Fibroblast of mammary gland (primary cell): ENCODE data around the gene LANCL3.

Experiments
- DNase-seq: peaks from one replicate; pipeline ENCODE4 v3.0.0-alpha.2; 2010; ENCODE audit warnings: low read depth
- H3K4me3 ChIP-seq: 2 replicates; pipeline ENCODE4 v1.5.1; 2011; ENCODE audit warnings: low read depth, mild to moderate bottlenecking, low read length, moderate library complexity; ENCODE audit not compliant: control insufficient read depth
- CTCF ChIP-seq: conservative IDR thresholded peaks from 2 replicates; pipeline ENCODE4 v1.5.1; 2011; ENCODE audit warnings: low read depth, low read length, inconsistent platforms; ENCODE audit not compliant: control insufficient read depth, insufficient read depth

Gene LANCL3

GRCh38 chrX:37676811-37677210, 105.3 kb downstream of the LANCL3 start:
- TF ChIP-seq CTCF, result no peak
- no peak overlapping the region for H3K4me3 ChIP-seq
- no peak for DNase-seq

- no peak for TF ChIP-seq CTCF
- no peak for DNase-seq
- H3K4me3 ChIP-seq, result no peak overlapping the region
Observed at GRCh38 chrX:37677243-37677642, 105.8 kb downstream of the LANCL3 start.

GRCh38 chrX:37677765-37678164, 106.3 kb downstream of the LANCL3 start:
- no peak for DNase-seq
- no peak for TF ChIP-seq CTCF

GRCh38 chrX:37678574-37678973, 107.1 kb downstream of the LANCL3 start:
- TF ChIP-seq CTCF, result no peak
- DNase-seq, result no peak
- no peak overlapping the region for H3K4me3 ChIP-seq

More at GRCh38 chrX:37677765-37678164, 106.3 kb downstream of the LANCL3 start:
- no peak overlapping the region for H3K4me3 ChIP-seq

GRCh38 chrX:37679230-37679629, 107.8 kb downstream of the LANCL3 start:
- no peak for TF ChIP-seq CTCF
- H3K4me3 ChIP-seq, result no peak overlapping the region
- no peak for DNase-seq

GRCh38 chrX:37679888-37680287, 108.4 kb downstream of the LANCL3 start:
- H3K4me3 ChIP-seq, result no peak overlapping the region
- TF ChIP-seq CTCF, result no peak

GRCh38 chrX:37684426-37684825, 113.0 kb downstream of the LANCL3 start:
- DNase-seq, result no peak
- no peak overlapping the region for H3K4me3 ChIP-seq
- TF ChIP-seq CTCF, result no peak

More at GRCh38 chrX:37679888-37680287, 108.4 kb downstream of the LANCL3 start:
- DNase-seq, result no peak
